Measurements from ENCODE around the gene SETD4.
A peak's percentile ranks its signal among the peaks of the same experiment; 100 is the strongest.

Gene SETD4

DNA sequence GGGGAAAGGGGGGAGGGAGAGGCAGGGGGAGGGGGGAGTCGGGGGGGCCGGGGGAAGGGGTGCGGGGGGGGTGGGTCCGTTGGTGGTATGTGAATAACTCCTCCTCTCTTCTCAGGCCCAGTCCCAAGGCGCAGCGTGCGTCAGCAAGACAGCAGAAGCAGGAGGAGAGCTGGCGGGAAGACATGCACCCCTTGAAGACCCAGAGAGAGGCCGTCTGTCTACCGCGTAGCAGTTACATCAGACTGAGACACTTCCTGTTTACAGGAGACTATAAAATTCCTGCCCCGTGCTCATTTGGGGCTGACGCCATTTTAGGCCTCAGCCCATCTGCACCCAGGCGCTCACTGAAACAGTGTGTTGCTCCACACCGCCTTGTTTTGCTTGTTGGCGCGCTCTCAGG lies 55.3 kb downstream of the SETD4 start:
- TF ChIP-seq POLR2A (IDR thresholded peaks at IDR 0.05; ENCODE audit: extremely low read depth, insufficient read length) (no peak), MYC (IDR thresholded peaks at IDR 0.05; ENCODE audit: low read depth, low read length) (no peak)
- TF ChIP-seq, protein P1, sequence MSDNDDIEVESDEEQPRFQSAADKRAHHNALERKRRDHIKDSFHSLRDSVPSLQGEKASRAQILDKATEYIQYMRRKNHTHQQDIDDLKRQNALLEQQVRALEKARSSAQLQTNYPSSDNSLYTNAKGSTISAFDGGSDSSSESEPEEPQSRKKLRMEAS (IDR thresholded peaks at IDR 0.05; ENCODE audit: low read depth, low read length), result no peak
- TF ChIP-seq, protein P2, sequence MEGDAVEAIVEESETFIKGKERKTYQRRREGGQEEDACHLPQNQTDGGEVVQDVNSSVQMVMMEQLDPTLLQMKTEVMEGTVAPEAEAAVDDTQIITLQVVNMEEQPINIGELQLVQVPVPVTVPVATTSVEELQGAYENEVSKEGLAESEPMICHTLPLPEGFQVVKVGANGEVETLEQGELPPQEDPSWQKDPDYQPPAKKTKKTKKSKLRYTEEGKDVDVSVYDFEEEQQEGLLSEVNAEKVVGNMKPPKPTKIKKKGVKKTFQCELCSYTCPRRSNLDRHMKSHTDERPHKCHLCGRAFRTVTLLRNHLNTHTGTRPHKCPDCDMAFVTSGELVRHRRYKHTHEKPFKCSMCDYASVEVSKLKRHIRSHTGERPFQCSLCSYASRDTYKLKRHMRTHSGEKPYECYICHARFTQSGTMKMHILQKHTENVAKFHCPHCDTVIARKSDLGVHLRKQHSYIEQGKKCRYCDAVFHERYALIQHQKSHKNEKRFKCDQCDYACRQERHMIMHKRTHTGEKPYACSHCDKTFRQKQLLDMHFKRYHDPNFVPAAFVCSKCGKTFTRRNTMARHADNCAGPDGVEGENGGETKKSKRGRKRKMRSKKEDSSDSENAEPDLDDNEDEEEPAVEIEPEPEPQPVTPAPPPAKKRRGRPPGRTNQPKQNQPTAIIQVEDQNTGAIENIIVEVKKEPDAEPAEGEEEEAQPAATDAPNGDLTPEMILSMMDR (IDR thresholded peaks at IDR 0.05; ENCODE audit: low read depth, low read length), result no peak
- no peak overlapping the region for H3K4me3 ChIP-seq (ENCODE audit: low read depth, low read length)
- DNase-seq (ENCODE audit: low read depth), result peak; percentile 46

DNA sequence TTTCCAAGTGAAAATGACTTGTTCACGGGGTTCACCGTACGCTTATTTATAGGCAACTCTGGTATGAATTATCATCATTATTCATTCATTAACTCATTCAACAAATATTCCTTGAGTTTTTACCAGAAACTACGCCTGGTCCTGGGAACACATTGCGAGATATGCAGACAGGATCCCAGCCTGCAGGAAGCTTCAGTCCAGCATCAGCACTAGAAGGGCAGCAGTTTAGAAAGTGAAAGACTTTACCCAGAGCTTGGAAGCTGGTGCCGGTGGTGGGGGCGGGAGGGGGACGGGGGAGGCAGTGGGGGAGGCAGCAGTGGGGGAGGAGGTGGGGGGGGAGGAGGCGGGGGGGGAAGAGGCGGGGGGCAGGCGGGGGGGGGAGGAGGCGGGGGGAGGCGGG lies 55.9 kb downstream of the SETD4 start:
- no peak for DNase-seq (ENCODE audit: low read depth)
- no peak overlapping the region for H3K4me3 ChIP-seq (ENCODE audit: low read depth, low read length)
- TF ChIP-seq MYC (IDR thresholded peaks at IDR 0.05; ENCODE audit: low read depth, low read length), result no peak
- TF ChIP-seq, protein P2 (IDR thresholded peaks at IDR 0.05; ENCODE audit: low read depth, low read length), result no peak
- TF ChIP-seq POLR2A (IDR thresholded peaks at IDR 0.05; ENCODE audit: extremely low read depth, insufficient read length), result no peak
- TF ChIP-seq, protein P1 (IDR thresholded peaks at IDR 0.05; ENCODE audit: low read depth, low read length), result no peak

DNA sequence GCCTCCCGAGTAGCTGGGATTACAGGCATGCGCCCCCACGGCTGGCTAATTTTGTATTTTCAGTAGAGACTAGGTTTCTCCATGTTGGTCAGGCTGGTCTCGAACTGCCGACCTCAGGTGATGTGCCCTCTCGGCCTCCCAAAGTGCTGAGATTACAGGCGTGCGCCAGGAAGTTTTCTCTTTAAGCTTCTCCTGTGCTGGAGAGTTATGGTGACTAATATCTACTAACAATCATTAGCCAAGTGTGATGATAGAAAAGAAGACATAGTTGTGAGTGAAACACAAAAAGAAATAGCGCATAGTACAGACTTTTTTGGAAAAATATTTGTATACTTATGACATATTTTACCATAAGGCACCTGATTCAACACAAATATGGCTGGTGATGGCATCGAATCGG lies 56.5 kb downstream of the SETD4 start:
- H3K4me3 ChIP-seq (ENCODE audit: low read depth, low read length), result no peak overlapping the region
- TF ChIP-seq MYC (IDR thresholded peaks at IDR 0.05; ENCODE audit: low read depth, low read length) (no peak), POLR2A (IDR thresholded peaks at IDR 0.05; ENCODE audit: extremely low read depth, insufficient read length) (no peak)
- TF ChIP-seq, protein P2 (IDR thresholded peaks at IDR 0.05; ENCODE audit: low read depth, low read length), result no peak
- TF ChIP-seq, protein P1 (IDR thresholded peaks at IDR 0.05; ENCODE audit: low read depth, low read length), result no peak
- no peak for DNase-seq (ENCODE audit: low read depth)

DNA sequence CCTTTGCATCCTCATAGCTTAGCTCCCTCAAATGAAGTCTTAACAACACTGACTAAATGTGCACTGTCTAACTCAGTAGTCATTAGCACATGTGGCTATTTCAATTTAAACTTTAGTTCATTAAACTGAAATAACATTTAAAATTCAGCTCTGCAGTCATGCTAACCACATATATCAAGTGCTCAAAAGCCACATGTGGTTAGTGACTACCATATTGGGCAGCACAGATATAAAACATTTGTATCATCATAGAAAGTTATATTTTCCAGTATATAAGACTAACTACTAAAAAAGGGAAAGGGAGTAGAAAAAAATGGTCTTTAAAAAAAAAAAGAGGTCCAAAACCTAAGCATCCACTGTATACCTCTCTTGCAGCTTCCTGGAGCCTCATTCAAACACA lies 64.1 kb downstream of the SETD4 start:
- TF ChIP-seq, protein P2 (IDR thresholded peaks at IDR 0.05; ENCODE audit: low read depth, low read length), result no peak
- TF ChIP-seq POLR2A (IDR thresholded peaks at IDR 0.05; ENCODE audit: extremely low read depth, insufficient read length) (no peak), MYC (IDR thresholded peaks at IDR 0.05; ENCODE audit: low read depth, low read length) (no peak)
- H3K4me3 ChIP-seq (ENCODE audit: low read depth, low read length), result no peak overlapping the region
- DNase-seq (ENCODE audit: low read depth), result no peak

DNA sequence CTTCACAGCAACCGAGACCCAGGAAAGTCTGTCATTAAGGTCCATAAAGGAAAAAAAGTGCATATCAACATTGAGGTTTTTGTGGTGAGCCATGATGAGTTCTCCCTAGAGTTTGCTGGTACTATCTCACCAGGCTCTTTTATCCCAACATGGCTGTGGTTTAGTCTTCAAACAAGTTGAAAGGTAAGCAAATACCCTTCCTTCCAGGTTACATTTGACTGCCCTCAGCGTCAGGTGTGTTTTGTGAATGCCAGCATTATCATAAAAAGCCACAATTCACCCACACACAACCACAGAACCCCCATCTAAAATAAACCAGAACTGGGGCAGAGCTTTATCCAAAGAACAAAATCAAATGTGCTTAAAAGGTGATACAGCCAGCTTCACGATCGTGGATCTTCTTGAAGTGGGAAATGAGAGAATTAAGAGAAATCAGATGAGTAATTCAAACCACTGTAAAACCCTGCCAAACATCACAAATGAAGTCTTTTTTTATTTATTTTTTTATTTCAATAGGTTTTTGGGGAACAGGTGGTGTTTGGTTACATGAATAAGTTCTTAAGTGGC lies 64.7 kb downstream of the SETD4 start:
- DNase-seq (ENCODE audit: low read depth), result no peak
- no peak overlapping the region for H3K4me3 ChIP-seq (ENCODE audit: low read depth, low read length)
- TF ChIP-seq MYC (IDR thresholded peaks at IDR 0.05; ENCODE audit: low read depth, low read length) (no peak), POLR2A (IDR thresholded peaks at IDR 0.05; ENCODE audit: extremely low read depth, insufficient read length) (no peak)
- TF ChIP-seq, protein P2 (IDR thresholded peaks at IDR 0.05; ENCODE audit: low read depth, low read length), result no peak
- TF ChIP-seq, protein P1 (IDR thresholded peaks at IDR 0.05; ENCODE audit: low read depth, low read length), result no peak

DNA sequence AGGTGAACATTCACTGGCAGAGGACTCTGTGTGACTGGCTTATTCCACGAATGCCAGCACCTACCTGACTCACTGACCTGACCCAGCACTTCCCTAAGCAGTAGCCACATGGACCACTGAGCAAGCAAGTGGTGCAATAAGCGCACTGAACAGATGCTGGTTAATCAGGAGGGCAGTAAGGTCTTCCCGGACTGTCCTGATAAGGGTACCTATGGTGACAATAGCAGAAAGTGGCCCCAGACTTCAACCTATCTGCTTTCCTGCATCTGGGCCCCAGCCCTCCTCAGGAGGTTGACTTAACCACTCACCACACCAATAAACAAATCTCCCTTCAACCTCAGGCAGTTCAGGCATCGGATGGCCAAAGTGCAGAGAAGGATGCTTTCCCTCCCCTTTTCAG lies 65.7 kb downstream of the SETD4 start:
- TF ChIP-seq POLR2A (IDR thresholded peaks at IDR 0.05; ENCODE audit: extremely low read depth, insufficient read length) (no peak), MYC (IDR thresholded peaks at IDR 0.05; ENCODE audit: low read depth, low read length) (no peak)
- TF ChIP-seq, protein P2 (IDR thresholded peaks at IDR 0.05; ENCODE audit: low read depth, low read length), result no peak
- TF ChIP-seq, protein P1 (IDR thresholded peaks at IDR 0.05; ENCODE audit: low read depth, low read length), result no peak
- H3K4me3 ChIP-seq (ENCODE audit: low read depth, low read length), result no peak overlapping the region
- DNase-seq (ENCODE audit: low read depth), result no peak
